Left kidney (tissue), 2 donors: ENCODE measurements around the gene CTNNBL1. TPM values are rescaled to one million over a fixed set of nuclear protein-coding genes. Genes with fewer than 3 reads are reported as not detected.

Source experiments
- DNase-seq: peaks from one replicate; pipeline ENCODE4 v3.0.0-alpha.2; 2013
- polyA plus RNA-seq: library from polyadenylated mRNA; unstranded; fragments of 120-200 nt; gene quantifications from one replicate; pipeline ENCODE4 v1.2.1, GENCODE V29; 2013; ENCODE audit not compliant: insufficient read length

Gene CTNNBL1
- polyA plus RNA-seq, 1 donor = 51.5 TPM

GRCh38 chr20:37737826-37738420 lies 44.1 kb downstream of the CTNNBL1 start:
- DNase-seq = no peak

DNA sequence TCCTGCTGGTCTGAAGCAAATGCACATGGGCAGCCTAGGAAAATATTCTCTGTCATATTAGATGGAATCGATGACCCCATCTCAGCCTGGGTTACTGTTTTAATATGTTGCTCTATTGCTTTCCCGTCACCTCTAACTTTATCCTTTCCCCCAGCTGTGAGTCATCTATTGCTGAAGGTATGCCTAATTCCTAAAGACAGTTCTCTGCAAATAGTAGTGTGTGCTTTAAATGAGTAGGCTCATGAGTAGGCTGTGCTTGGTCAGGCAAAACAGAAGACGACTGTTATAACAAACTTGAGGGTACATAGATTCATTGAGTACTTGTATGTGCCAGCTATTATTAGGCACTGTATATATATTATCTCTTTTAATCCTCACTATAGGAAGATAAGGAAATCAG lies 47.2 kb downstream of the CTNNBL1 start:
- DNase-seq = no peak

- no peak for DNase-seq
These were observed 47.7 kb downstream of the CTNNBL1 start for GRCh38 chr20:37741570-37741969.

- no peak for DNase-seq
These were observed 48.3 kb downstream of the CTNNBL1 start for GRCh38 chr20:37742131-37742530.

- DNase-seq = no peak
These were observed 50.5 kb downstream of the CTNNBL1 start for GRCh38 chr20:37744347-37744746.

DNA sequence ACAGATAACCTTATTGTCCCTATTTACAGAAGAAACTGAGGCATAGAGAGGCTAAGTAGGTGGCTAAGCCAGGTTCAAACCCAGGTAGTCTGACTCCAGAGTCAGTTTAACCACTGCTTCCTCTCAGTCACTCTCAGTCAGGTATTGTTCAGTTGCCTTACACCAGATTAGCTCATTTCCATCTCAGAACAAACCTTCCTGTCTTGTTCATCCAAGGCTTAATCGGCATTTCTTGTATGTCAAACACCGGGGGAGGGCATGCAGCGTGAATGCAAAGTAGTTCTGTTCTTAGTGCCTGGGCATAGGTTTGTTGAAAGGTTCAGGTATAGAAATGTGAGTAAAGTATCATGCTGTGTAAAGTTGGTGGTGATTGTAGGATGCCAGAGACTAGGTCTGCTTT lies 51.7 kb downstream of the CTNNBL1 start:
- no peak for DNase-seq

DNA sequence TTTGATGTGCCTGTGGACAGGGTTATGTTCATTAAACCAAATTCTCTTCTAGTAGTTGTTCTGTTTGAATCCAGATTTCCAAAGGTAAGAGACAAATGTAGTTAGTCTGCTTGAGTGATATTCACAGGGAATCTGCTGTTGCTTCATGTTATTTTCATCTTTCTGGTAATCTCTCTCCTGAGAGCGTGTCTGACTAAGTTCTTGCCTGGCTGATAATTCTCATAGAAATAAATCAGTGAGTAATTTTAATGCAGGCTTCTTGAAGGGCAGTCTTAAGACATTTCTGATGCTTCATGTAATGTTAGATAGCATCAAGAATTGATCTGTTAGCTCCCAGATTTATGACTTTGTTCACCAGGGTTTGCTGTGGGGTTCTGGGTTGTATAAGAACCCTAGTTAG lies 54.2 kb downstream of the CTNNBL1 start:
- DNase-seq = no peak

- no peak for DNase-seq
These were observed 55.4 kb downstream of the CTNNBL1 start for GRCh38 chr20:37749218-37749617.

DNA sequence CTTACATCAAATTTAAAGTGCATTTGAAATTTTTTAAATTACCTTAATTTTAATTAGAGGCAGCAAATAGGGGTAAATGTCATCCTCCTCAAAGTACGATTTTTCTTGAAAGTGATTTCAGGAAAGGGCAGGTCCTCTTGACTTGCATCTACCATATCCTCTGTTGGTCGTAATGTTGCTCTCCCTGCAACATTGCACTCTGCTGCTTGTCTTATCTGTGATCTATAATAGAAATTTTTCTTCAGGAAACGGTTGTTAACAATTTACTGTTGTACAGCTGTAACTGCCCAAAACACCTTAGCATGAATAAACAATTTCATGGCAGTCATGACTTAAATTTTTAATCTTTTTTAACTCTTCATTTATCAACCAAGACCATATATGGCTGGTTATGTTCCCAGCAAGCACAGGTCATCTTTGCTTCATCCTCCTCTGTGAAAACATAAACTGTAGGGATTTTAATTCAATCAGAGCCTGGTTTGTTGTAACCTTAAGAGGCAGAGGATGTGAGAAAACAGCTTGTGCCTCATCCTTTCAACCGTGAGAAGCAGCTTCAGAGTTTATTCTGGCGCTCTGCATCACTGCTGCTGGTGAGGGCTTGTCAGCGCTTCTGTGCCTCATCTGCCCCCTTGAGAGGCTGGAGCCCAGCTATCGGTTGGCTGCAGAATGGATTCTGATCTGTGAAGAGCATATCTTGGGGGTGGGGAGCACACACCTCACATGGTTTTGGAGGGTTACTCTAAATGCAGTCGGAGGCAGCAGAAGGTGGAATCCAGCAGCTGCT lies 56.0 kb downstream of the CTNNBL1 start:
- DNase-seq = no peak

DNA sequence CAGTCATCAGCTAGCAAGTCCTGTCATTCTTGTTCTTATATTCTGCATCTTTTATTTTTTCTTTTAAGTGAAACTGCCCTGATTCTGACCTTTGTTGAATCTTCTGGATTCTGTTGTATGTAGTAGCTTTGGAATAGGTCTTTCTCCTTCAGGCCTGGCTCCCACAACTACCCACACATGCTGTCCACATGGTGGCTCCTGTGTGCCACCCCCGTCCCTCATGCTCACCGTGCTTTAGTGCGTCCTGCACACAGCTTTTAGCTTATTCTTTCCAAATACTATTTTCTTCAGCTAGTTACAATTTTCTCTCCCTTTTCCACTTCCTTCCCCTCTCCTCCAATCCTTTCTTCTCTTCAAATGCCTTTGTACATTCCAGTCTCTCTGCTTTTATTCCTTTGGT lies 61.8 kb downstream of the CTNNBL1 start:
- DNase-seq = no peak

GRCh38 chr20:37756234-37756633 lies 62.4 kb downstream of the CTNNBL1 start:
- DNase-seq = no peak

GRCh38 chr20:37757550-37757949 lies 63.7 kb downstream of the CTNNBL1 start:
- DNase-seq = no peak

- DNase-seq = no peak
These were observed 64.5 kb downstream of the CTNNBL1 start for GRCh38 chr20:37758332-37758731.

DNA sequence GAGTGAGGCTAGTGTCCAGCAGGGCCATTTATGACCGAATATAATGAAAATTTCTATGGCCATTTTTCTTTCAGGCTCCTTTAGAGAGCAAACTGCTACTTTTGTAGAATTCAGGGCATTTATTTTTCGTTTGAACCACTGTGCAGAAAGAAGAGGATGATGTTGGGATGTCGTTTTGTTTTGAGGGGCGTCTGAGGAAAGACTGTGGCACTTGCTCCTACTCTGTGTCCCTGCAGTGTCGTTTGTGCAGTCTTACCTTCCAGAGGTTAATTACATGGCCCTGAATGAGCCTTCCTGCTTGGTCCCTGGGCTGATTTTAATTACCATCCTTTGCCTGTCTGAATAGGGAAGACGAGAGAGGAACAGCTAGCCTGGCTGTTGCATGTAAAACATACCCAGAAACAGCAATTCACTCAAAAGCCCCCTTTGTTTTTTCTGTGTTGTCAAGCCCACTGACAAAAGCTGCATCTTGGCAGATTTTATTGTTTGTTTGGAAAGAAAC lies 65.3 kb downstream of the CTNNBL1 start:
- no peak for DNase-seq

DNA sequence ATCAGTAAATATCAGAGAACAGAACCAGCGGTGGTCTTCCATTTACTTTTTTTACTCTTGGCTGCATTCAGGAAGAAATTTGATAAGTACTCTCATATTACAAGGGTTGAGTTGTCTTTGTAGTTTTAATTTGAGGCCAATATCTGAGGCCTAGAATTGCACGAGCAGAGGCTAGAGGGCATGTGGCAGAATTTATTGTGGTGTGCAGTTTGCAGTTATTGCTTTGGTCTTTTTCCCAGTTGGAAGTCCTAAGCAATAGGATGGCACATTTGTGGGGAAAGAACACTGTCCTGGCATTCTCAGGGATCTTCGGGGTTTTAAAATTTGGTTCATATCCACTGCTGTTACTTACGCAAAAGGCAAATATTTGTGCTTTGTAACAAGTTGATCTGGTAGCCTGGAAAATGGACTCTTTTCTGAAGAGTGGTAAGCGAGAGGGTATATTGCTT lies 66.0 kb downstream of the CTNNBL1 start:
- DNase-seq = peak; percentile 26

- no peak for DNase-seq
These were observed 66.5 kb downstream of the CTNNBL1 start for GRCh38 chr20:37760322-37760721.

GRCh38 chr20:37762716-37763485 lies 69.1 kb downstream of the CTNNBL1 start:
- DNase-seq = no peak

DNA sequence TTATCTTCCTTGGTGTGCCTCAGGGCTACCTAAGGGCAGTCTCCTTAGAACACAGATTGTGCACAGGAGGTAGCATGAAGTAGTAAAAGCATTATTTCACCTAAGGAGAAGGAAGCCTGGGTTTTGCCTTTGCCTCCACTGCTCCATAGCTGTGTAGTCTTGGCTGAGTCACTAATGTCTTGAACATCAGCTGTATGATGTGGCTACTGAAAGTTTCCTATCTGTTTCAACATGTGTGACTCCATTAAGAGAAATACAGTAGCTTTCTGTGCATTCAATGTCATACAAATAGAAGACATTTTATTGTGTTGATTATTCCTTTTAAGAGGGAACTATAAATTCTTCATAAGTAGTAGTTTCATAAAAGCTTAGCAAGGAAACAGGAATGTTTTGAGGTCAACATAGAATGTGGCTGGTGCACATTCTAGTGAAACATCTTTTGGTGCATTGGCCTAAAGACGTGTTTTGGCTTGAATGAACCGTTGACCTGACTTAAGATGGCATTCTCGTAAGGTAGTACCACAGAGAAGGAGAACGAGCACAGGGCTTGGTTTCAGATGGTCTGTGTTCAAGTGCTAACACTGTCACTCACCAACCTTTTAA lies 70.6 kb downstream of the CTNNBL1 start:
- DNase-seq = no peak

- no peak for DNase-seq
These were observed 77.1 kb downstream of the CTNNBL1 start for GRCh38 chr20:37770908-37771307.

DNA sequence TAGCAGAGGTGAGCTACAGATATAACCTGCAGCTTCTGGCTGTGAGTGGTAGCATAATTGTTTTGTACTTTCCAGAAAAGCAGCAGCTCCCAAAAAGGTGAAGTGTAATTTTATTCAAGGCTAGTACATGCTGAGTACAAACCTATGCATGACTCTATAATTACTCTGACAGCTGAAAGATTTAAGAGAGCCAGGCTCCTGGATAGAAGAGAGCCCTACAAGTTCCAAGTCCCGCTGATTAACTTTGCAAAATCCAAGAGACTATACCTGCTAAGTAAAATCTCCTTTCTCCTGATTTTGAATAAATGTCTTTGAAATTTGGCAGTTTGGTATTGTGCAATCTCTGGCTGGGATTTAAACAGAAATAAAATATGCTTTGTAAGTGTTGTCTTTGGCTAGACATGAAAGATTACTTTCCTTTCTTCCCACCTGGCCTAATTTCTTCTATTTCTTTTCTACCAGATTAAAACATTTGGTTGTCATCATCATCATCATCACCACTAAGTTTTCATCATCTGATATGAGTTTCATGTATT lies 79.5 kb downstream of the CTNNBL1 start:
- no peak for DNase-seq

- DNase-seq = no peak
These were observed 80.3 kb downstream of the CTNNBL1 start for GRCh38 chr20:37774156-37774555.

DNA sequence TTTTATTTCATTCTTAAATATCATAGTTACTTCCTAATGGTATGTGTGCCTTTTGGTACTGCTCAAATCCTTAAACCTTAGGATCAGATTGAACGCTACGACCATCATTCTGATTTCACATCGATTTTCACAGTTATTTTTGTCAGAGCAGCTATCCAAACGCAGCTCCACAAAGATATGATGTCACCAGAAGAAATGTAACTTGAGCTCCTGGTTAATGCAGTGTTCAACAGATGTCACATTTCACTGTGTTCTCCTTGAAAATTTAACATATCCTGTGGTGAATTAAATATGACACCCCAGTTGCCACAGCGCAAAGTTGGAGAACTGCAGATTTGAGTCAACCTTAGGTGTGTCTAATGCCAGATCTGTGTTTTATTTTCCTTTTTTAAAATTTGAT lies 81.4 kb downstream of the CTNNBL1 start:
- no peak for DNase-seq
